ENCODE data around the gene FOXA2.
"Not testable (repeated sequence)": the region's sequence is repeated elsewhere in the genome, so short reads cannot be mapped to it uniquely, and the experiment has no call there.

FOXA2 gene

DNA sequence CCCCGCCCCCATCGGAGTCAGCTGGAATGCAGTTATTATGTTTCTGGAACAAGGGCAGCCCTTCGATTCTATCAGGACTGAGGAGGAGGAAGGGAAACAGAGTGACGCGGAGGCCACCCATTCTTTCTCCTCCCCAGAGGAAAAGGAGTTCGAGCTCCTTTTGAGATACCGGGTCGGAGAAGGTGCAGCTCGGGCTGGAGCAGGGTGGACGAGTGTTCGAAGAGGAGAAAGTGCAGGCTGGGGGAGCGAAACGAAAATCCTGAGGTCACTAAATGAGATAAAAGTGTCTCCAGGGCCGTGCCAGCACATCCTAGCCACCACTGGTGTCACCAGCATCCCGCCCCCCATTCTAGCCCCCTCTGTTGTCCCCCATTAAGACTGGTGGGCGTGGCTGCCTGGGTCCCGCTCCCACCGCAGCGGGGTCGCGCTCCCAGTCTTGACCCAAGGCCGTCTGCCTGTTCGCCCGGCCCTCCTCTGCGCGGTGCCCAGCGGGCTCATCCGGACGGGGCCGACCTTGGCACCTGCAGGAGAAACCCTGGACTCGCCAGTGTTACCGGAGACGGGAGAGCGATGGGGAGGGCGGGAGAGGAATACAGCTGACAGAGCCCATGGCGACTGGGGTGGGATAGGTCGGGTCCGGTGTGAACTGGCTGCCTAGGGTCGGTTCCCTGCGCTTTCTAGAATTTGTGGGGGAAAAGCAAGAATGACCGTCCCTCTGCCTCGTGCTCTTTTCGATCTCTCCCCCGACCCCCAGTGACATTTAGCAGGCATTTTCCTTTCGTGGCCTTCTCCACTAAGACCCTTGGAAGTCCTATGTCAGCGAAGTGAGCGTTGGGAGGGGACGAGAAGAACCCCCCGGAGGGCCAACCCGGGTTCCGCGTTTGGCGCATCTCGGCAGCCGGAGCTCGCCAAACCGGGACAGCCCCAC is 16.2 kb downstream of the FOXA2 start:
- DNase-seq = no peak

GRCh38 chr20:22566876-22567658 is 17.3 kb downstream of the FOXA2 start:
- DNase-seq = no peak

GRCh38 chr20:22563062-22563965 is 21.1 kb downstream of the FOXA2 start:
- no peak for DNase-seq

DNA sequence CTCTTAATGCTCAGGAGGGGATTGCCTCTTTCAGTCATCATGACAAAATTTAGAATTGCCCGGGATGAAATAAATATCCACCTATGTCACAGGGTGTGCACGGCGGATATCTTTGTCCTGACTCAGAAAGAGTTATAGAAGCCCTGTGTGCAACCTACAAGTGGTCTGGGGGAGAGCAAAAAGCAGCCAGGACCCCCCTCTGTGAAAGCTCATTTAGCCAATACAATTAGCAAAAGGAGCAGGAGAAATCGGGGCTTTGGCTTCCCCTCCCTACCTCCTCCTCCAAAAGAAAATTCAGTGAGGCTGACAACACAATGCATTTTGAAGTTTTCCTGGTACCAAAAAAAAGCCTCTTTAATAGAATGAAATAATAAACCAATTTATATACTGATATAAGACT is 21.8 kb downstream of the FOXA2 start:
- DNase-seq = no peak

DNA sequence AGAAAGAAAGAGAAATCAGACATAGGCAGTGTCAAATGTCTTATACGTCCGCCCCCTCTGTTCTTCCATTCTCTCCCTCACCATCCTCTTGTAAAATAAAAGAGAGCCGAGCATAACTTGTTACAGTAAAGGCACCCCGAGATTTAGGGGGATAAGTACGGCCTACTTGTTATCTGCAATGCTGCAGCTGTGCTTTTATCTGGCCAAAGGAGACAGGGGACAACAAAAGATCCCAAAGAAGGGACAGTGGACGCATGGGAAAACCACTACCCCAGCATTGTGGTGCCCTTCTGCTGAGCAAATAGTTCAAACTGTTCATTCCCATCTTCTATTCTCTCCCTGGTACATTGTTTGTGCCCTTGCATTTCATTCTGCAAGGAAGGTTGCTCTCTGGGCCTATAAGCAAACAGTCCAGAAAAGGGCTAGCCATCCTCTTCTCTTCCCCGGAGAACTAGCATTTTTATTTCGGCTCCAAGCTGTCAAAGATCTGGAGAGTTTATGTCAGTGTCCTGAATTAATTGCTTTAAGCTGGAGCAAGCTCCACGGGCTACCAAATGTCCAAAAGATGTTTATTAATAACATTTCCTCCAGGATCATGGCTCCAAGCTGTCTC is 22.3 kb downstream of the FOXA2 start:
- no peak for DNase-seq

DNA sequence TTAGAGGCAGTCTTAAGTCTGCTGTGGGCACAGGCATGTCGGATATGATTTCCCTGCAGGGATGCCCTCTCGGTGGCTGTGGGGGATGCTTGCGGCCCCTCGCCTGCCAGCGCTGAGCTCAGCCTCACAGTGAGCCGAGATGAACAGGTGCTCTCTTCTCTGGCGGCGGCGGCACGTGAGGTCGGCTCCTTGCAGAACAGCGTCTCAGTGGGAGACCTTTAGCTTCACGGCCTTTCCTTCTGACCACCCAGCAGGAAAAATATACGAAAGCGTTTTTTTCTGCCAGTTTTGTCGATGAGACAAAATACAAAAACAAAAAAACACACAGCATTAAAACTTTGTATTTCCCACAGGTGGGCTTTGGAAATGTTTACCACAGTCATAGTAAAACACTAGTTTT is 23.6 kb downstream of the FOXA2 start:
- DNase-seq = no peak

GRCh38 chr20:22559711-22560318 is 24.6 kb downstream of the FOXA2 start:
- DNase-seq = no peak

- no peak for DNase-seq
These were observed 26.7 kb downstream of the FOXA2 start for GRCh38 chr20:22557403-22558276.

GRCh38 chr20:22556565-22557056 is 27.8 kb downstream of the FOXA2 start:
- DNase-seq = no peak

DNA sequence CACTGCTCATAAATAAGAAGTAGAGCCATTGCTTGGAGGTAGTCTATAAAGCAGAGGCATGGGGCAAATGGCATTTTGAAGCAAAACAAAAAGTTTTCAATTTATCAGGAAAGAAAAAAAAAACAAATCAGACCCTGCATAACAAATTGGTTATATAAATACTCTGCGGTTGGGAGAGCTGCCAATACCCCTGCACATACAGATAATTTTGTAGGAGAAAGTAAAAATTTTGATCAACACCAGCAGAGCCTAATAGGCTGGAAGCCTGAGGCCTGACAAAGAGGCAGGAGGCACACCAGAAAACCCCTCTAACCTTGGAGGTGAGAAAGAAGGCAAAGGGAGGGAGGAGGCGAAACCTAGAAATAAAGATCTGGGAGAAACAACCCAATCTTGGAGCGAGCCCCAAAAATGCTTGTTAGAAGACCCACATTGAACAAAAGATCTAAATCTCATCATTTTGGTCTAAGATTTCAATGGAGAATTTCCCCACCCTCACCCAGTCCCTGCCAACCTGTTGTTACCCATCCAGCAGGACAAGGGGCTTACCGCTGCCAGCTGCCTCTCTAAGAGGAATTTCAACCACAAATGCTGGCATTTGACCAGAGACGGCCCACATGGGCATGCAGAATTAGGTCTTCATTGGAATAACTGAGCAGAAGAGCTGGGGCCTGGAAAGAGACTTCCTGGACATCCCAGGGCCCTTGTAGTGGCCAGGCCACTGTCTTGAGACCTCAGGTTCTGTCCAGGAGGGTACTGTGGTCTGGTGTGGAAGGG is 28.4 kb downstream of the FOXA2 start:
- DNase-seq = no peak

- no peak for DNase-seq
These were observed 30.0 kb downstream of the FOXA2 start for GRCh38 chr20:22554391-22554790.

GRCh38 chr20:22550514-22550913 is 33.9 kb downstream of the FOXA2 start:
- not testable (repeated sequence) for DNase-seq

DNA sequence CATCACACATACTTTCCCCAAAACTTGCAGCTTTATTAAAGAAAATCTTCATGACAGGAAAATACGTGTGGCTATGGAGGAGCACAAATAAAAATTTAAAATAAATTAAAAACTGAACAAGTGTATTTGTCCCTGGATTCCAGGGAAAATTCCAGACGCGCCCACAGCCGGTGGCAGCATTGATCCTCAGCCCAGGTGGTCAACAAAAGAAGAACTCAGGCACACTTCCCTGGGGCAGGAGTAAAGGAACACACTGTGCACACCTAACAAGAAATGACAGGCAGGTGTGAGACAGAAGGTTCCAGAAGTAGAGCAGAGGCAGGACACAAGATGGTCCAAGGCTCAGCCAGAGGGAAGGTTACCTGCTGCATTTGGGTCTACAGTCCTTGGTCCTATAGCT is 36.3 kb downstream of the FOXA2 start:
- DNase-seq = no peak

GRCh38 chr20:22546344-22546743 is 38.0 kb downstream of the FOXA2 start:
- DNase-seq = no peak

DNA sequence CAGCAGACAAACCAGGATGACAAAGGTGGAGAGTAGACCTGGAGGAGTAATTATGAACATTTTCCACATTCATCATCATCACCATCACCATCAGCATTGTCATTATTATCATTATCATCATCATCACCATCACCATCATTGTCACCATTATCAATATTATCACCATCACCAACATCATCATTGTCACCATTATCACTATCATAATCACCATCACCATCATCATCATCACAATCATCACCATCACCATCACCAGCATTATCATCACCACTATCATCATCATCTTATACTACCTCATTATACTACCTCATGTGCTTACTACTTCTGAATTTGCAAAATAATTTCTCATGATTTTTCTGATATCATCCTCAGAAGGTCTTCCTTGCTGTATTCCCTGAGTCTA is 39.3 kb downstream of the FOXA2 start:
- DNase-seq = no peak

- no peak for DNase-seq
These were observed 39.9 kb downstream of the FOXA2 start for GRCh38 chr20:22544462-22544861.

DNA sequence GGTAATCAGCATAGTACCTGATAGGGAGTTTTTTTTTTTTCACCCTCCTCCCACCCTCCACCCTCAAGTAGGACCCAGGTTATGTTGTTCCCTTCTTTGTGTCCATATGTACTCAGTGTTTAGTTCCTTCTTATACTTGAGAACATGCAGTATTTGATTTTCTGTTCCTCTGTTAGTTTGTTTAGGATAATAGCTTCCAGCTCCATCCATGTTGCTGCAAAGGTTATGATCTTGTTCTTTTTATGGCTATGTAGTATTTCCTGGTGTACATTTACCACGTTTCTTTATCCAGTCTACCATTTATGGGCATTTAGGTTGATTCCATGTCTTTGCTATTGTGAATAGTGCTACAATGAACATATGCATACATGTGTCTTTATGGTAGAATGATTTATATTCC is 41.9 kb downstream of the FOXA2 start:
- no peak for DNase-seq

GRCh38 chr20:22540832-22541231 is 43.5 kb downstream of the FOXA2 start:
- DNase-seq = no peak

DNA sequence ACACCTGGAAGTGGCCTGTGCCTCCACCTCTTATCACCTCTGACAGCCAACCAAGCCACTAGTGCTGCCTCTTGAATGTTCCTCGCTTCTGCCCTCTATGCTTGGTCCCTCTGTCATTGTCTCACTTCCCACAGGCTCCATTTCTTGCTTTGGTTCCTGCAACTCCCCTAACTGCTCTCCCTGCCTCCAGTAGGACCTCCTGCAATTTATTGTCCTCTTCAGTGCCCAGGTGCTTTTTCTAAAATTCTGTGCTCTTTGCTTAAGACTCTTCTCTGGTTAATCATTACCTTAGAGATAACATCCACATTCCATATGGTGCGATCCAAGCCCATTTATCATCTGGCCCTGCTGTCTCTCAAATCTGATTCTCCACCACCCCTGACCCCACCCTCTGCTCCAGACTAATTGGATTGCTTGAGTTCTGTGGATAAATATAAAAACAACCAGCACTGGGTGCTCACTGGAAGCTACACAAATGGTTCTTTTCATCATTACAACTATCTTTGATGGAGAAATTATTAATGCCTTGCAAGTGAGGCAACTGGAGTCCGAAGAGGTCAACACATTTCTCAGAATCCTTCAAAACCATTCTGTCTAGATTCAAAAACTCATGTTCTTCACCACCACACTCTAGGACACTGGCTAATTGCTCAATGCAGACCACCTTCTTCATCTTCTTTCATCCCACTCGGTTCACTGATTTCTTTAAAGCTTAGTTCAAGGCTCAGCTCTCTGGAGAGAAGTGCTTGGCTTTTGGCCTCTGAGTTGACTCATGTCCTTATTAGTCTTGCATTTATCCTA is 47.2 kb downstream of the FOXA2 start:
- DNase-seq = no peak
